ENCODE data around the gene PIP4K2B.
A peak's percentile ranks its signal among the peaks of the same experiment; 100 is the strongest.

PIP4K2B gene

GRCh38 chr17:38740806-38741205, 58.5 kb downstream of the PIP4K2B start:
- H3K4me3 ChIP-seq (ENCODE audit: control insufficient read depth, low read depth, low read length) = no peak overlapping the region
- TF ChIP-seq, protein P1, sequence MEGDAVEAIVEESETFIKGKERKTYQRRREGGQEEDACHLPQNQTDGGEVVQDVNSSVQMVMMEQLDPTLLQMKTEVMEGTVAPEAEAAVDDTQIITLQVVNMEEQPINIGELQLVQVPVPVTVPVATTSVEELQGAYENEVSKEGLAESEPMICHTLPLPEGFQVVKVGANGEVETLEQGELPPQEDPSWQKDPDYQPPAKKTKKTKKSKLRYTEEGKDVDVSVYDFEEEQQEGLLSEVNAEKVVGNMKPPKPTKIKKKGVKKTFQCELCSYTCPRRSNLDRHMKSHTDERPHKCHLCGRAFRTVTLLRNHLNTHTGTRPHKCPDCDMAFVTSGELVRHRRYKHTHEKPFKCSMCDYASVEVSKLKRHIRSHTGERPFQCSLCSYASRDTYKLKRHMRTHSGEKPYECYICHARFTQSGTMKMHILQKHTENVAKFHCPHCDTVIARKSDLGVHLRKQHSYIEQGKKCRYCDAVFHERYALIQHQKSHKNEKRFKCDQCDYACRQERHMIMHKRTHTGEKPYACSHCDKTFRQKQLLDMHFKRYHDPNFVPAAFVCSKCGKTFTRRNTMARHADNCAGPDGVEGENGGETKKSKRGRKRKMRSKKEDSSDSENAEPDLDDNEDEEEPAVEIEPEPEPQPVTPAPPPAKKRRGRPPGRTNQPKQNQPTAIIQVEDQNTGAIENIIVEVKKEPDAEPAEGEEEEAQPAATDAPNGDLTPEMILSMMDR (IDR thresholded peaks at IDR 0.05; ENCODE audit: control insufficient read depth, insufficient read depth, low read depth, low read length, missing control alignments) = no peak
- DNase-seq (ENCODE audit: low read depth) = no peak

DNA sequence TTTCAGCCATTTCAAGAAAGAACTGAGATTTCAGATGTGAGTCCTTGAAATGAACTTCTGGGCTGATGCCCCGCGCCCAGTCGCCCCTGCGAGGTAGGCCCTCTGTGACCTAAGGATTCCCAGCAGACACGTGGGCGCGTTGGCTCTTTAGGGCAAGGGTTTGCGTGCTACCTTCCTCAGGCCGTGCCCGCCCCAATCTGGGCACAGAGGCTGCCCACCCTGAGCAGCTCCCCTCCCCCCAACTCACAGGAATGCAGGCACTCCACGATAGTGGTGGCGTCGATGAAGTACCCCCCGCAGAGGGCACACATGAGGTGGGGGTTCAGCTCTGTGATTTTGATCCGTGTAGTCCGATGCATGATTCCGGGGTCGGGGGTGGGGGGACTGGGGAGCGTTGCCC, 59.3 kb downstream of the PIP4K2B start:
- no peak overlapping the region for H3K4me3 ChIP-seq (ENCODE audit: control insufficient read depth, low read depth, low read length)
- TF ChIP-seq, protein P1 (IDR thresholded peaks at IDR 0.05; ENCODE audit: control insufficient read depth, insufficient read depth, low read depth, low read length, missing control alignments) = no peak

GRCh38 chr17:38739305-38739704, 60.1 kb downstream of the PIP4K2B start:
- TF ChIP-seq, protein P1 (IDR thresholded peaks at IDR 0.05; ENCODE audit: control insufficient read depth, insufficient read depth, low read depth, low read length, missing control alignments) = no peak
- DNase-seq (ENCODE audit: low read depth) = no peak
- H3K4me3 ChIP-seq (ENCODE audit: control insufficient read depth, low read depth, low read length) = no peak overlapping the region

More for the DNA sequence above, 59.3 kb downstream of the PIP4K2B start:
- no peak for DNase-seq (ENCODE audit: low read depth)

GRCh38 chr17:38738686-38739085, 60.7 kb downstream of the PIP4K2B start:
- DNase-seq (ENCODE audit: low read depth) = no peak
- TF ChIP-seq, protein P1 (IDR thresholded peaks at IDR 0.05; ENCODE audit: control insufficient read depth, insufficient read depth, low read depth, low read length, missing control alignments) = no peak
- H3K4me3 ChIP-seq (ENCODE audit: control insufficient read depth, low read depth, low read length) = no peak overlapping the region

DNA sequence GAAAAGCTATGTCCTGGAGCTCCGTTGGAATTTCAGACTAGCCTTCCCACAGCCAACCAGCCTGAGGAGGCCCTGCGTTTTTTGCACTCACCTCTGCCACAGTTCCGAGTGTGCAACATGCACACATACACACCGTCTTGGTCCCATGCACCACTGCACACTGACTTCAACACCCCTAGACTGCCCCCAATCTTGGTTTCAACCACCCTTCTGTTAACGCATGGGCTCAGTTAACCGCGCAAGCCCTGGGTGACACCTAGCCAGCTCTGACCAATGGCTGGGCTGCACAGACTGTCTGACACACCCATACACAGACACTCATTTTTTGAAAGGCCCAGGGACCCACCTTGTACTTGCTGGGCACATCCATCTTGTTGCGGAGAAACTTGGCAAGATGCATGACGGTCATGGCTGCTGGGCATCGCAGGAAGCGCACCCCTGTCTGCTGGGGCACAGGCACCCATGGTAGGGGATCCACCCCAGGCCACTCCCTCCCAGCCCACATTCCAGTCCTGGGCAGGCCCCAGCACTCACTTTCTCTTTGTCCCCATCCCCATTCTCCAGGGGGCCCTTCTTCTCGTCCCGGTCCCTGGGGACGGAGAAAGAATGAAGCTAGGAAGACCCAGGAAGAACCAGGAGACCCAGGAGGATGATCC, 61.2 kb downstream of the PIP4K2B start:
- H3K4me3 ChIP-seq (ENCODE audit: control insufficient read depth, low read depth, low read length) = no peak overlapping the region
- TF ChIP-seq, protein P1 (IDR thresholded peaks at IDR 0.05; ENCODE audit: control insufficient read depth, insufficient read depth, low read depth, low read length, missing control alignments) = no peak
- DNase-seq (ENCODE audit: low read depth) = no peak

GRCh38 chr17:38735161-38735997, 64.0 kb downstream of the PIP4K2B start:
- DNase-seq (ENCODE audit: low read depth) = no peak
- H3K4me3 ChIP-seq (ENCODE audit: control insufficient read depth, low read depth, low read length) = no peak overlapping the region
- TF ChIP-seq, protein P1 (IDR thresholded peaks at IDR 0.05; ENCODE audit: control insufficient read depth, insufficient read depth, low read depth, low read length, missing control alignments) = peak; percentile 92
